ENCODE results near the gene GPR55. TPM values are rescaled to one million over a fixed set of nuclear protein-coding genes. Genes with fewer than 3 reads are reported as not detected.
A peak's percentile ranks its signal among the peaks of the same experiment; 100 is the strongest.

Gene GPR55
- total RNA-seq, 2 donors from 2014 or later: 0.08 TPM; not detected in 1

- ATAC-seq: no peak
- no peak for DNase-seq
- intact Hi-C loops (cut with DNase I): no loop called here
Observed at GRCh38 chr2:230906471-230907230, 18.4 kb downstream of the GPR55 start.

GRCh38 chr2:230905448-230906421 is 19.3 kb downstream of the GPR55 start:
- no peak for ATAC-seq
- no peak for DNase-seq
- intact Hi-C loops (cut with DNase I): no loop called here

GRCh38 chr2:230904856-230905447 is 20.1 kb downstream of the GPR55 start:
- intact Hi-C loops (cut with DNase I): no loop called here
- ATAC-seq (no peak), DNase-seq (no peak)

GRCh38 chr2:230903231-230904150 is 21.6 kb downstream of the GPR55 start:
- DNase-seq: no peak
- intact Hi-C loops (cut with DNase I): loop anchor here in 1 of 2 donors (2.0 kb wide), 1 partner anchor 83 kb away; no protein-coding TSS in a partner anchor
- ATAC-seq: no peak

GRCh38 chr2:230902180-230902899 is 22.7 kb downstream of the GPR55 start:
- DNase-seq (peak; percentile 43), ATAC-seq (peak; percentile 45 to 68)
- intact Hi-C loops (cut with DNase I): loop anchor here (1.0 to 2.0 kb wide), 2 partner anchors 84 to 85 kb away; no protein-coding TSS in a partner anchor

- DNase-seq (no peak), ATAC-seq (no peak)
- intact Hi-C loops (cut with DNase I): no loop called here
Observed at GRCh38 chr2:230901006-230901405, 24.0 kb downstream of the GPR55 start.

GRCh38 chr2:230900336-230900995 is 24.6 kb downstream of the GPR55 start:
- no peak for DNase-seq
- intact Hi-C loops (cut with DNase I): no loop called here
- no peak for ATAC-seq

- intact Hi-C loops (cut with DNase I): no loop called here
- DNase-seq (no peak), ATAC-seq (no peak)
Observed at GRCh38 chr2:230899786-230900185, 25.3 kb downstream of the GPR55 start.

GRCh38 chr2:230899287-230899686 is 25.8 kb downstream of the GPR55 start:
- intact Hi-C loops (cut with DNase I): no loop called here
- DNase-seq (no peak), ATAC-seq (no peak)

- DNase-seq: no peak
- no peak for ATAC-seq
- intact Hi-C loops (cut with DNase I): no loop called here
Observed at GRCh38 chr2:230898713-230899091, 26.3 kb downstream of the GPR55 start.

GRCh38 chr2:230898016-230898712 is 26.9 kb downstream of the GPR55 start:
- no peak for DNase-seq

GRCh38 chr2:230896346-230897115 is 28.5 kb downstream of the GPR55 start:
- DNase-seq (no peak), ATAC-seq (no peak)
- intact Hi-C loops (cut with DNase I): no loop called here

More at GRCh38 chr2:230898016-230898712, 26.9 kb downstream of the GPR55 start:
- no peak for ATAC-seq
- intact Hi-C loops (cut with DNase I): no loop called here

- DNase-seq (no peak), ATAC-seq (no peak)
- intact Hi-C loops (cut with DNase I): no loop called here
Observed at GRCh38 chr2:230895536-230896345, 29.3 kb downstream of the GPR55 start.

- no peak for DNase-seq
- no peak for ATAC-seq
- intact Hi-C loops (cut with DNase I): no loop called here
Observed at GRCh38 chr2:230893841-230894781, 30.9 kb downstream of the GPR55 start.

All from left cardiac atrium (tissue), 4 donors.